Type B pancreatic cell (in vitro differentiated cells): Measurements from ENCODE around the gene ZNF396. TPM values are rescaled to one million over a fixed set of nuclear protein-coding genes. Genes with fewer than 3 reads are reported as not detected.

ENCODE experiments used
- DNase-seq: peaks from one replicate; pipeline ENCODE4 v3.0.0; 2021; ENCODE audit warnings: mixed read lengths; ENCODE audit not compliant: unreplicated experiment; ENCODE audit errors: extremely low spot score
- H3K27ac Mint-ChIP-seq: 2 replicates; pipeline ENCODE4 v1.8.0; 2021; ENCODE audit warnings: mild to moderate bottlenecking, mixed read lengths
- H3K27me3 Mint-ChIP-seq: 2 replicates; pipeline ENCODE4 v1.8.0; 2021; ENCODE audit warnings: mixed read lengths
- H3K36me3 Mint-ChIP-seq: 2 replicates; pipeline ENCODE4 v1.8.0; 2021; ENCODE audit warnings: mixed read lengths
- H3K4me1 Mint-ChIP-seq: one replicate; pipeline ENCODE4 v1.8.0; 2021; ENCODE audit warnings: mixed read lengths; ENCODE audit not compliant: unreplicated experiment
- H3K4me3 Mint-ChIP-seq: 2 replicates; pipeline ENCODE4 v1.8.0; 2021; ENCODE audit warnings: mild to moderate bottlenecking, mixed read lengths
- H3K9me3 Mint-ChIP-seq: 2 replicates; pipeline ENCODE4 v1.8.0; 2021; ENCODE audit warnings: mixed read lengths
- CTCF ChIP-seq: fragments of 200-600 bp; sonication (generic); conservative IDR thresholded peaks from 2 replicates; pipeline ENCODE4 v1.5.0; 2021; ENCODE audit warnings: antibody characterized with exemption, mild to moderate bottlenecking
- total RNA-seq: library from RNA; stranded (reverse); gene quantifications from 2 replicates; pipeline ENCODE4 v1.2.1, GENCODE V29; 2021; ENCODE audit warnings: low replicate concordance

The ZNF396 gene
- total RNA-seq, 1 donor from 2014 or later: 4.9 TPM

- H3K27me3 Mint-ChIP-seq: no peaks in the 10 kb centered on the region
- H3K9me3 Mint-ChIP-seq: no peaks in the 10 kb centered on the region
- no peak overlapping the region for H3K27ac Mint-ChIP-seq
- no peaks in the 10 kb centered on the region for H3K36me3 Mint-ChIP-seq
- TF ChIP-seq CTCF: no peak
- DNase-seq: no peak
- no peak overlapping the region for H3K4me3 Mint-ChIP-seq
- no peaks in the 10 kb centered on the region for H3K4me1 Mint-ChIP-seq
Measured at GRCh38 chr18:35324926-35325655, 52.0 kb downstream of the ZNF396 start.

GRCh38 chr18:35322486-35323458, 54.4 kb downstream of the ZNF396 start:
- no peaks in the 10 kb centered on the region for H3K9me3 Mint-ChIP-seq
- H3K27ac Mint-ChIP-seq: peak overlapping the region; percentile 30
- H3K4me1 Mint-ChIP-seq: no peaks in the 10 kb centered on the region
- H3K36me3 Mint-ChIP-seq: no peaks in the 10 kb centered on the region
- H3K4me3 Mint-ChIP-seq: no peak overlapping the region
- no peaks in the 10 kb centered on the region for H3K27me3 Mint-ChIP-seq
- DNase-seq: no peak
- no peak for TF ChIP-seq CTCF

Other genes with a start within 250 kb of the ZNF396 start
- 25.7 and 39.1 TPM in 2 replicates for gene ZNF397, start 136.3 kb downstream of the ZNF396 start, total RNA-seq
- 12.5 and 17.3 TPM in 2 replicates for gene ZSCAN30, start 87.1 kb downstream of the ZNF396 start, total RNA-seq
- 52.6 and 64.1 TPM in 2 replicates for gene ZNF24, start 32.9 kb downstream of the ZNF396 start, total RNA-seq
- gene INO80C, start 120.6 kb upstream of the ZNF396 start, total RNA-seq: 19.7 and 22.6 TPM in 2 replicates
- gene GALNT1, start 204.4 kb upstream of the ZNF396 start, total RNA-seq: 92.1 and 100 TPM in 2 replicates